Ovary (tissue), 9 donors: ENCODE measurements around the gene KDM2B. TPM values are rescaled to one million over a fixed set of nuclear protein-coding genes. Genes with fewer than 3 reads are reported as not detected.

Source experiments
- DNase-seq, 5 donors: peaks; one replicate each; pipeline ENCODE4 v3.0.0-alpha.2; 2019 to 2020
- H3K27ac ChIP-seq, 2 donors: fragments of 200-600 bp; one replicate each; pipeline versions ENCODE4 v1.5.1 to v1.8.0; 2019 to 2022
- H3K27me3 ChIP-seq: fragments of 200-600 bp; one replicate; pipeline ENCODE4 v1.8.0; 2022
- H3K36me3 ChIP-seq: fragments of 200-600 bp; sonication (generic); one replicate; pipeline ENCODE4 v1.5.1; 2019
- H3K4me1 ChIP-seq: one replicate; pipeline ENCODE4 v1.8.1; 2013; ENCODE audit warnings: mild to moderate bottlenecking, moderate library complexity; ENCODE audit not compliant: insufficient read depth
- H3K4me3 ChIP-seq: fragments of 200-600 bp; sonication (generic); one replicate; pipeline ENCODE4 v1.5.1; 2017
- H3K9me3 ChIP-seq, 2 donors: fragments of 200-600 bp in 1 of 2; sonication (generic) in 1 of 2; one replicate each; pipeline versions ENCODE4 v1.5.1 to v1.8.1; 2013 to 2019; ENCODE audit warnings: mild to moderate bottlenecking in 1 of 2, moderate library complexity in 1 of 2
- CTCF ChIP-seq, 3 donors: fragments of 450-650 bp in 2 of 3; fragments of 200-600 bp in 1 of 3; IDR thresholded peaks; one replicate each; pipeline versions ENCODE4 v1.5.1 to v1.8.0; 2016 to 2022; ENCODE audit warnings: antibody characterized with exemption in 3 of 3, mild to moderate bottlenecking in 1 of 3
- EP300 ChIP-seq: sonication (generic); formaldehyde crosslinking; IDR thresholded peaks from one replicate; pipeline ENCODE4 v1.6.1; 2017; ENCODE audit warnings: antibody characterized with exemption
- POLR2A ChIP-seq: fragments of 450-650 bp; IDR thresholded peaks from one replicate; pipeline ENCODE4 v1.6.1; 2017; ENCODE audit warnings: antibody characterized with exemption, mild to moderate bottlenecking, moderate library complexity
- WGBS, 3 donors: extraction: QIAGEN DNeasy Blood & Tissue Kit in 1 of 3; methylation state at CpG; one replicate each; pipeline versions ENCODE4 v1.1.5 to v1.1.7; 2013 to 2017; 5-methylcytosine and 5-hydroxymethylcytosine counted together
- intact Hi-C, 4 donors: fragments of 100-400 bp; cut with DNase I; formaldehyde crosslinking; loops; one replicate each; pipeline versions ENCODE4 v1.11.0 to v1.15.1; 2022 to 2023
- polyA plus RNA-seq, 2 donors: library from polyadenylated mRNA; stranded (reverse); fragments of 200-250 nt in 1 of 2; fragments of 350-450 nt in 1 of 2; fragmentation: Illumina TruSeq in 1 of 2; extraction: RNeasy Lipid Tissue Mini Kit (QIAGEN cat#74804) in 1 of 2; gene quantifications; one replicate each; pipeline ENCODE4 v1.2.3, GENCODE V29; 2013 to 2014
- total RNA-seq, 7 donors: library from RNA; depleted of rRNA in 2 of 7; stranded (reverse); fragments of >200 nt in 2 of 7; fragmentation: NEBNext Ultra II Directional in 3 of 7; extraction: Animal tissue kit (Norgen Biotek cat#: 25700) in 3 of 7; gene quantifications; one replicate each; pipeline versions ENCODE4 v1.1.0 to v1.2.4, GENCODE V29; 2016 to 2023
- donor health status: DM: no; HTN: no; CAD: no; lungs with moderate emphysema.
- donor health status: DM: no; HTN: no; CAD: no.
- donor health status: Bipolar disorder and iron deficiency.
- donor health status: DM: yes; HTN: yes; CAD: no.
- donor health status: DM: no; HTN: no; CAD: no.
- donor health status: DM: yes; HTN: yes; CAD: no.

Gene KDM2B
- total and polyA plus RNA-seq, 9 donors, result 13.2 to 33.6 (median 23.4) TPM

GRCh38 chr12:121432740-121433480 lies 147.9 kb downstream of the KDM2B start:
- Histone ChIP-seq H3K4me1 (no peaks in the 10 kb centered on the region), H3K27ac (no peak overlapping the region), H3K9me3 (no peaks in the 10 kb centered on the region), H3K36me3 (no peaks in the 10 kb centered on the region), H3K4me3 (no peak overlapping the region), H3K27me3 (no peaks in the 10 kb centered on the region)
- intact Hi-C loops, result no loop called here
- DNase-seq, result no peak
- no peak for TF ChIP-seq EP300
- no peak for TF ChIP-seq POLR2A
- TF ChIP-seq CTCF (IDR thresholded peaks at IDR 0.05), result no peak
- WGBS, 3 donors, result 88 to 89% (median 89%) methylated on average over 11 of the region's 11 CpGs

DNA sequence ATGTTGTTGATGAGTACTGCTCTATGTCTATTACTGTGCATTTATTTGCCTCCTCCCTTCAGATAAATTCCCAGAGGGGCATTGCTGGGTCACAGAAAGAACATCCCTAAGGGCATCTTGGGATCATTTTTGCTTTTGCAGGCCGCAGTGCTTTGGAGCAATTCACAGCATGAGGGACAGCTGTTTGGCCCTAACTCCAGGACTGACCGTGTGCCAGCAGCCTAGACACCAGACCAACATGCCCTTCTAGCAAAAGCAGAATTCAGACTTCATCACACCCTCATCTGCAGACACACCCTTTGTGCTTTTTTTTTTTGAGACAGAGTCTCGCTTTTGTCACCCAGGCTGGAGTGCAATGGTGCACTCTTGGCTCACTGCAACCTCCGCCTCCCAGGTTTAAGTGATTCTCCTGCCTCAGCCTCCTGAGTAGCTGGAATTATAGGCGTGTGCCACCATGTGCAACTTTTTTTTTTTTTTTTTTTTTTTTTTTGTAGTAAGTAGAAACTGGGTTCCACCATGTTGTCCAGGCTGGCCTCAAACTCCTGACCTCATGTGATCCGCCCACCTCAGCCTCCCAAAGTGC lies 149.9 kb downstream of the KDM2B start:
- Histone ChIP-seq H3K36me3 (no peaks in the 10 kb centered on the region), H3K9me3 (no peaks in the 10 kb centered on the region), H3K27ac (no peak overlapping the region), H3K4me3 (no peak overlapping the region), H3K27me3 (no peaks in the 10 kb centered on the region), H3K4me1 (no peaks in the 10 kb centered on the region)
- intact Hi-C loops, result no loop called here
- no peak for DNase-seq
- no peak for TF ChIP-seq POLR2A
- TF ChIP-seq EP300, result no peak
- no peak for TF ChIP-seq CTCF (IDR thresholded peaks at IDR 0.05)
- WGBS, 3 donors, result 85 to 92% (median 91%) methylated on average over 6 of the region's 6 CpGs

- TF ChIP-seq CTCF (IDR thresholded peaks at IDR 0.05) (no peak), POLR2A (no peak), EP300 (no peak)
- H3K4me1 ChIP-seq, result no peaks in the 10 kb centered on the region
- WGBS, 3 donors, result 87 to 93% (median 90%) methylated on average over 6 of the region's 6 CpGs
- H3K9me3 ChIP-seq, result no peaks in the 10 kb centered on the region
- H3K36me3 ChIP-seq, result no peaks in the 10 kb centered on the region
- H3K4me3 ChIP-seq, result no peak overlapping the region
- no peak for DNase-seq
- intact Hi-C loops, result no loop called here
- no peaks in the 10 kb centered on the region for H3K27me3 ChIP-seq
- no peak overlapping the region for H3K27ac ChIP-seq
Measured at GRCh38 chr12:121428883-121429282, 151.9 kb downstream of the KDM2B start.

GRCh38 chr12:121427556-121428050 lies 153.2 kb downstream of the KDM2B start:
- intact Hi-C loops, result no loop called here
- TF ChIP-seq EP300 (no peak), POLR2A (no peak), CTCF (IDR thresholded peaks at IDR 0.05) (no peak)
- H3K27ac ChIP-seq, result no peak overlapping the region
- H3K27me3 ChIP-seq, result no peaks in the 10 kb centered on the region
- WGBS, 3 donors, result 85 to 89% (median 89%) methylated on average over 2 of the region's 2 CpGs
- H3K9me3 ChIP-seq, result no peaks in the 10 kb centered on the region
- no peaks in the 10 kb centered on the region for H3K36me3 ChIP-seq
- H3K4me1 ChIP-seq, result no peaks in the 10 kb centered on the region
- DNase-seq, result no peak
- H3K4me3 ChIP-seq, result no peak overlapping the region
